Upper lobe of left lung (tissue), 4 donors: ENCODE results near the gene VANGL1.

Experiments
- CTCF ChIP-seq, 6 experiments: fragments of 450-650 bp in 4 of 6; fragments of 200-600 bp in 2 of 6; sonication (generic) in 2 of 6; IDR thresholded peaks; one replicate each; pipeline ENCODE4 v1.5.1; 2016 to 2019; ENCODE audit warnings: antibody characterized with exemption in 6 of 6
- EP300 ChIP-seq, 4 donors: sonication (generic); formaldehyde crosslinking; IDR thresholded peaks; one replicate each; pipeline ENCODE4 v1.5.1; 2017; ENCODE audit warnings: antibody characterized with exemption in 4 of 4, control low read depth in 2 of 4
- POLR2AphosphoS5 ChIP-seq, 2 donors: sonication (generic); formaldehyde crosslinking; IDR thresholded peaks; one replicate each; pipeline ENCODE4 v1.5.1; 2017; ENCODE audit warnings: antibody characterized with exemption in 2 of 2

- TF ChIP-seq CTCF (IDR thresholded peaks at IDR 0.05) (no peak), EP300 (IDR thresholded peaks at IDR 0.05) (peak in 2 of 4 donors; percentile 25 to 64), POLR2AphosphoS5 (IDR thresholded peaks at IDR 0.05) (peak; percentile 67 to 71)
Measured at GRCh38 chr1:115727706-115728249, 86.0 kb downstream of the VANGL1 start.
